Nucleus accumbens (tissue), 56 donors: ENCODE data around the gene NFKBIA.
"Not testable (repeated sequence)": the region's sequence is repeated elsewhere in the genome, so short reads cannot be mapped to it uniquely, and the experiment has no call there.

Experiments used
- DNase-seq, 56 donors: peaks; one replicate each; lab custom pipeline; 2025; lab: John Stamatoyannopoulos, UW

Gene NFKBIA

DNA sequence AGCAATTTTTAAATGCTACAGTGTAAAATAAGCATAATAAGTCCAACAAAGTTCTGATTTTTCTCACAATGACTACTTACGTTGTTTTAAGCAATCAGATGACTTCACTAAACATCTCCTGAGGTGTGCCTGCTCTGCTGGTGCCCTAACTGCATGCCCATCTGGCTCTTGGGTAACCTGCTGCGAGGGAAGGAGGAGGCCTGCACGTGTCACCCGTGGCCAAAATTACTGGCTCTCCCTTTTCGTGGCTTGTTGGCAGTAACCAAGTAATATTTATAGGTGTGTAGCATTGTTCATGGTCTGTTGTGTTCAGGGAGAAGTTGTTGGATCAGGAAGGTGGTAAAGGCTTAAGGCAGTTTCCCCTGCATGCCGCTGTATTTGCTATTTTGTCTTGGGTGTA lies 6.3 kb upstream of the NFKBIA start:
- DNase-seq, result no peak

DNA sequence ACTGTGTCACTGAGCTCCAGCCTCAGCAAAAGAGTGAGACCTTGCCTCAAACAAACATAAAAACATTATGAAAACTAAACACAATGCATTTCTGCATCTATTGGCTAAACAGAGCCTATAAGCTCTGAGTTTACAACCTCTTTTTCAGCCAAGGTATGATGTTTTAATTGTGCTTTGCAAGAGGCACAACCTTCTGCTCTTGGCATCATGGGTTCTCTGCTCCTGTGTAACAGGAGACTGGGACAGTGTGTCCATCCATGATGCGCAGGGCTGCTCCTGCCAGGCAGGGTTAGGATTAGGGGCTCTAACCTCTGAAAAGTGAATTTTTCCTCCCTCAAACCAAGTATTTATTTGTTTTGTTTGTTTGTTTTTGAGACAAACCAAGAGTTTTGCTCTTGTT lies 5.0 kb upstream of the NFKBIA start:
- no peak for DNase-seq

DNA sequence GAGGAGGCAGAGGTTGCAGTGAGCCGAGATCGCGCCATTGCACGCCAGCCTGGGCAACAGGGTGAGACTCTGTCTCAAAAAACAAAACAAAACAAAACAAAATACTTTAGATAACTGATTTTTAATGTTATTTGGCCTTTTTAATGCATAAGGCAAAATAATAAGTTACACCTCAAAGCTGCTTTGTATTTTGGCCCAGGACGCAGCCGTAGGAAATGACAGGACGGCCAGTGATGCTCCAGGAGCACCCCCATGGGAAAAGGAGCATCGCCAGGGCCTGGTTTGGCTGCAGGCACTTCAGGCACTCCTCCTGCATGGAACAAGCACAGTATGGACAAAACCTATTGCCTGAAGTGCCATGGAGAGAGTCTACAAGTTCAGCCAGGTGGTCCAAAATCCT lies 3.5 kb upstream of the NFKBIA start:
- DNase-seq, result no peak

DNA sequence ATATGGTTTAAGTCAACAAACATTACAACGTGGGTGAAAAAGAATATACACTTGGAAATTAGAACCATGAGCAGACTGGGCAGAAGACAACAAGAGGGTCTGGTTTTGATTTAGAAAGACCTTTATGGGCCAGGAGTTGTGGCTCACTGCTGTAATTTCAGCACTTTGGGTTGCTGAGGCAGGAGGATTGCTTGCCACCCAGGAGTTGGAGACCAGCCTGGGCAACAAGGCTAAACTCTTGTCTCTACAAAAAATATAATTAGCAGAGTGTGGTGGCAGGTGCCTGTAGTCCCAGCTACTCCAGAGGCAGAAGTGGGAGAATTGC lies 2.7 kb upstream of the NFKBIA start:
- no peak for DNase-seq

DNA sequence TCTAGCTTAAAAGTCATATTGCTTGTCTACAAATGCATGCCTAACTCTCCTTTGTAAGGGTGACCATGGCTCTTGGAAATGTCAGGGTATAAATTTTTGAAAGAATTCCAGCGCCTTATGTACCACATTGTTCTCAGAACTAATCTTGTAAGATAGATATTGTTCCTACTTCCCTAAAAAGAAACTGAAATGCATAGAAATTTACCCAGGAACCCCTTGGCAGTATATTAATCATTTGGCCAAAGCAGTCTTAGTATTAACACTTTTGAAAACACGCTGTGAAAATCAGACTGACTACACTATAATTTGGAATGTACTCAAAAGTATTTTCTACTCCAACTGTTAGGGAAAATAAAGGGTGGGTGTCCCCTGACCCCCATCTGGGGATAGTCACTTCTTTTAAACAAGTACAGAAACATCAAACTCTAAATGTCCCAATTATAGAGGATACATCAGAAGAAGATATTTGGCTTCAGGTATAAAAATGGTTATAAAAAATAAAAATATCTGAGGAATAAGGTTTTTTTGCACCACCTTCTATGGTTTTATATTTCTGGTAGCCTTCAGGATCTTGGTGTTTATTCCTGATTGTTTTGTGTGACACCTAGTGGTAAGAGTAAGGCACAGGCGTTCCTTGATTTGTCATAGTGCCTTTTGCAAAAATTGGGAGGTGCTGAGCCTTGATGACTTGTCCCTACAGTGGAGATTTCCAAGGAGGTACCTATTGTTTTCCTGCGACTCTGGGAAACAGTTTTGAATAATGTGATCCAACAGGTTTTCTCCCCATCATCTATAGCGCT lies 2.2 kb upstream of the NFKBIA start:
- peak in 9 of 56 donors; percentile 2 to 45 (median 13) for DNase-seq

DNA sequence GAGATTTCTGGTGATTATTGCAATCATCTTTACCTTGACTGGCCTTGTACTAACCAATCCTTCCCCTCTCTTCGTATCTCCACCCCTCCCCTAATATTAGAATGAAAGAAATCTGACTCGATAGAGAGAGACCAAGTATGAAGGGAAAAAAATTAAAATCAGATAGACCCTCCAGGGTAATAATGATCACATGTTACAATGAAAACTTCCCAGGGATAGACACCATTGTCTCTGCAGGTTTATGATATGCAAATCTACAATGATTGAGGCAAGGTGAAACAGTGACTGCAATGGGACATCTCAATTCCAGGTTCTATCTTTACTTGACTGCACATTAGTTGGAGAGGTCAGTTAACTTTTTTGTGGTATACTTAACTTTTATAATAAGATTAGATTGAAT lies 1.5 kb upstream of the NFKBIA start:
- no peak for DNase-seq

DNA sequence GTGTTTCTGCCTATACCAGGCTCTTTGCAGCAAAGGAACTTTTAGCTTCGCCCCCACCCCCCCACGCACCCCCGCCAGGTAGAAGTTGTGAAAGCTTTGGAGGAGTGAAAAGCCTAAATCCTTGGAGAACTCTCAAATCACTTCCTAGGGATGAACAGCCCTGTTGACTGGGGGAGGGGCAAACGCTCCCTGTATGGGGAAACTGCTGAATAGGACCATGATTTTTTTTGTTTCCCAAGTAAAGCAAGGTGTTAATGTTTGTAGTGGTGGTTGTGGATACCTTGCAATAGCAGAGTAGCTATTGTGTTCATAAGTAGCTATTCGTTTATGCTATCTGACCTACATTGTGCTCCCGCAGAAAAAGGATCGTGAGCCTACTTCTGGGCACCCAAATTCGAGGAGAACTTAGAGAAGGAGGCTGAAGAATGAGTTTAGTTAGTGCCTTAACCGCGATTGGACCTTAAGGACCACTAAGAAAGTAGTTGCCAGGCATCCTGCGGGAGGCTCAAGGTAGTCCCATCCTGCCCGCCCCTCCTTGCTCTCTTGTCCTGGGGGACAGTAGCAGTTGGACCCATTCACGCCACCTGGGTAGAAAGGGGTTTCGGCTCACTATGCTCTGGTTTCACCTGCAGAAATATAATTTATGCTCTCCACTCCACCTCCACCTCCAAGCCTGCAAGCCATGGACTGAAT lies 901 bp upstream of the NFKBIA start:
- peak in 5 of 56 donors; percentile 16 to 48 (median 42) for DNase-seq

DNA sequence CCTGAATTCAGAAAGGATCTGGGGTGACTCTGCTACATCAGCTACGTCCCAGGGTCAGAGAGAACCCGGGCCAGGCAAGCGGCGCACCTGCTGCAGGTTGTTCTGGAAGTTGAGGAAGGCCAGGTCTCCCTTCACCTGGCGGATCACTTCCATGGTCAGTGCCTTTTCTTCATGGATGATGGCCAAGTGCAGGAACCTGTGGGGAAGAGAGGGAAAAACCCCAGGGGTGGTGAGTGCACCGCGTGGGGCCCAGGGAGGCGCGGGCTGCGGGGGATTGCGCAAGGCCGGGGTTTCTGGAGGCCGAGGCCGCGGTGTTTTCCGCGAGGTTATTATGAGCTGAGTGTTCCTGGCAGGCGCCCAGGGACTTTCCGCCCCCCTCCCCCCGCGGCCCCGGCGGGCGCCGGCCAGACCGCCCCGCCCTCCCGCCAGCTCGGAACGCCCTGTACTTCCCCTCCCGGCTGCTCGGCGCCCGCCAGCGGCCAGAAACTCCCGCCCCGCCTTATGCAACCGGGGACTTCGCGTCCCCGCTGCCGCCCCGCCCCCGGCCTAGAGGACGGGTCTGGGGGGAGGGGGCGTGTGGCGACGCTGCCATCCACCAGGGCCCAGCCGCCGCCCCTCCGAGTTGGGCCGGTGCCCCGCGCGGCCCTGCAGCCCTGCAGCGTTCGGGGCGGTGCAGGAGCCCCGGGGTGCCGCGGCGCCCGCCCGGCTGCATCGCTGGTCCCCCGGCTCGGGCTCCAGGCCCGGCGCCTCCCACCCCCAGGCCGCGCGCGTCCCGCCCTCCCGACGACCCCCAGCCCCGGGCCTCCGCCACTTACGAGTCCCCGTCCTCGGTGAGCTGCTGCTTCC lies 723 bp downstream of the NFKBIA start:
- peak; percentile 43 to 96 (median 88) for DNase-seq

DNA sequence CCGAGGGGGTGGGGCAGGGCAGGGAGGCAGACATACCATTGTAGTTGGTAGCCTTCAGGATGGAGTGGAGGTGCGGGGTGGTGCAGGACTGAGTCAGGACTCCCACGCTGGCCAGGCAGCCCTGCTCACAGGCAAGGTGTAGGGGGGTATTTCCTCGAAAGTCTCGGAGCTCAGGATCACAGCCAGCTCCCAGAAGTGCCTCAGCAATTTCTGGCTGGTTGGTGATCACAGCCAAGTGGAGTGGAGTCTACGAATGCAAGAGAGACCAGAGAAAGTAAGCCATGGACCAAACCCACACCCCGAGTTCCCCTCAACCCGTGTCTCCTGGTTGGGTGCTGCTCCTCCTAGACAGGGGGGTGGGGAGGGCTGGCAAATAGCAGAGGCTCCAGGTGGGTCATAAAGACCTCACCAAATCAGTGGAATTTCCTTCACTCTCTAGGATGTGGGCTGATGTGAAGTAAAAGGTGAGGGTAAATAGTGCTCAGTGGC lies 1.4 kb downstream of the NFKBIA start:
- peak in 6 of 56 donors; percentile 7 to 30 (median 24) for DNase-seq

DNA sequence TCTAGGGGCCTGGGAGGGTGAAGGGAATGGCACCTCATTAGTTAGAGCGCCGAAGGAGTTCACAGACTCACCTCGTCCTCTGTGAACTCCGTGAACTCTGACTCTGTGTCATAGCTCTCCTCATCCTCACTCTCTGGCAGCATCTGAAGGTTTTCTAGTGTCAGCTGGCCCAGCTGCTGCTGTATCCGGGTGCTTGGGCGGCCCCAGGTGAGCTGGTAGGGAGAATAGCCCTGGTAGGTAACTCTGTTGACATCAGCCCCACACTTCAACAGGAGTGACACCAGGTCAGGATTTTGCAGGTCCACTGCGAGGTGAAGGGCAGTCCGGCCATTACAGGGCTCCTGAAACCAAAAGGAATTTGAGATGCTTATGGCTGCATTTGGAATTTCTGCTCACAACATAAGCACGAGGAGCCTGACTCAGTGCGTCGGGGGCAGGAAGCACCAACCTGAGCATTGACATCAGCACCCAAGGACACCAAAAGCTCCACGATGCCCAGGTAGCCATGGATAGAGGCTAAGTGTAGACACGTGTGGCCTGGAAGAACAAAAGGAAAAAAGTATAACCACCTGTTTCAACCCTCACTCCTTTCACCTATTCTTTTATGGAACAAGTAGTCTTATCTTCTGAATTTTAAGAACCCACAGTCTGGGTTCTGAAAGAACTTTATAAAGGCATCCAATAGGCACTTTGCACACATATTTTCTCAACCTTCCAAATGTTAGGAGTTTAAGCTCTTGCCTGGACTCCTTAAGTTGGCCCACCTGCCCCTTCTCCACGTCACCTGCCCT lies 2.0 kb downstream of the NFKBIA start:
- no peak for DNase-seq

DNA sequence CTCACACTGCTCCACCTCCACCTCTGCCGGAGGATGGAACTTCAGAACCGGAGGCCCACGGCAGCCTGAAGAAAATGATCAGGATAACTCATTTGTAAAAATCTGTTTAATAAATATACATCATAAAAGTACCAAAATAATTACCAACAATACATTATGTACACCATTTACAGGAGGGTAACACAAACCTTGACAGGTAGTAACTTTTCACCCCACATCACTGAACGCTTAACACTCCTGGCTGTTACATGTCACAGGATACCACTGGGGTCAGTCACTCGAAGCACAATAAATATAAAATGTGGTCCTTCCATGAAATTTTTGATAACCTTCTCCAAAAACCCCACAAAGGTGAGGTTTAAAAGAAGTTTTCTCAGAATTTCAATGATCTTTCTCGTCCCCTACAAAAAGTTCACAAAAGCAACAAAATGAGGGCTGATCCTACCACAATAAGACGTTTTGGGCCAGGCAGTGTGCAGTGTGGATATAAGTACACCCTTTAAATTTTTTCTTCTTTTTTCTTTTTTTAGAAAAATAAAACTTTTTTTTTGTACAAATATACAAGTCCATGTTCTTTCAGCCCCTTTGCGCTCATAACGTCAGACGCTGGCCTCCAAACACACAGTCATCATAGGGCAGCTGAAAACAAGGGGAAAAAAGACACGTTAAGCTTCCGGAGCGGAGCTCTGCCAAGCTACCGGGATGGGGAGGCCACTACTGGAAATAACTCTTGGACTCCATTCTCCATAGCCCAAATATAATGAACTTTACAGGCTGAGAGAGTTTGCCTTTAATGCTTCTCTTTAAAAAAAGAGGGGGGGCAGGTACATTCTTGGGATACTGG lies 2.9 kb downstream of the NFKBIA start:
- DNase-seq, result peak in 1 of 56 donors; percentile 18

DNA sequence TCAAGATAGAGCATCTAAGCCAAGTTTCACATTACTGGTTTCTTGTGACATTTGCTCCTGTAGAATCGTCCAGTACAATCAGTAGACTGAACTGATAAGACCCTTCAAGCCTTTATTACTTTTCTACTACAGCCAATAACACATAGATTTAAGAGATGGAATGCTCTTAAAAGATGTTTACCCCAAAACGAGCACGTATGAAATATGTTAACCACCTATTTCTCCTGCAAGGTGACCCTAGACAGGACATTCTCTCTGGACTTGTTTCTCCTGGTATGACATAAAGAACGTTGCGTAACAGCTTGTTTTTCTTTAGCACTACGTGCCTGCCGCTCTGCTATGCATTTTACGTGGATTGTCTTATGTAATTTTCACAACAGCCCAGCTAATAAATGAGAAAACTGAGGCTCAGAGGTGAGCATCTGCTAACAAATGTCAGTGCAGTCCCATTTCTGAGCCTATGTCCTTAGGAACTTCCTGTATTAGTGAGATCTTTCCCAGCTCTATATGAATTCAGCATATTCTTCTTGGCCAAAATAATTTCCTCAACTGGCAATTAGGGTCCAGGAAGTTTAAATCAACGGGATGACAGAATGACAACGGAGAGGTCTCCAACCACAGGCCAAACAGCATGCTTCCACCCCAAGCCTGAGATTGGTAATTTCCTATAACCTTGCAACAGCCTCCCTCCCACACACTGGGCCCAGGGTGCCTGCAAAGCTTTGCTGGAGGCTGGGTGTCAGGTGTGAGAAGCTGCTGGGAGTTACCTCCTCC lies 3.7 kb downstream of the NFKBIA start:
- DNase-seq, result peak in 9 of 56 donors; percentile 7 to 37 (median 21)

DNA sequence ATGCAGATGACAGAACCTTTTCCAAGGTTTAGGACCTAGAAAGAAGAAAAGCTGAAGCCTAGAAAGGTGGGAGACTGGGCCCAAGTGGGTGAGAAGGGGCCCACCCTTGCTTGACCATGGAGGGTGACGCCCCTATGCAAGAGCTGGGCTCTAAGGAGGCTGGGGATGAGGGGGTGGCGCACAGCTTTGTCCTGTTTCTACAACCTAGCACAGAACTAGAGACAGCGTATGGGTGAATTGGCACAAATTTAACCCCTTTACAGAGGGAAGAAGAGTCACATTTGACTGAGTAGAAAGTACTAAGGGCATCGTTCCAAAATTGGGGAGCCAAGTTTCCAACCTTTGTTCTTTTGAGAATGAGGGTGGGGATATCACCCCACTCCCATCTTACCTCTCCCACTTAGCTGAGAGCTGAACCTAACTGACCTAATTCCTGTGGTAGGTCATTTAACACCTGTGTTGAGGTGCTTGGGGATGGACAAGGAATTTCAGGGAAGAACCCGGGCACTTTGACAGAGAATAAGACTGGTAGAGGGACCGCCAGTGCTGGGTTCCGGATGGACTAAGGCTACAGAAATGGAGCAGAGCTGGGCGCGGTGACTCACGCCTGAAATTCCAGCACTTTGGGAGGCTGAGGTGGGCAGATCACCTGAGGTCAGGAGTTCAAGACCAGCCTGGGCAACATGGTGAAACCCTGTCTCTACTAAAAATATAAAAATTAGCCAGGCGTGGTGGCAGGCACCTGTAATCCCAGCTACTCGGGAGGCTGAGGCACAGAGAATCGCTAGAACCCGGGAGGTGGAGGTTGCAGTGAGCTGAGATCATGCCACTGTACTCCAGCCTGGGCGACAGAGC lies 5.2 kb downstream of the NFKBIA start:
- no peak for DNase-seq

DNA sequence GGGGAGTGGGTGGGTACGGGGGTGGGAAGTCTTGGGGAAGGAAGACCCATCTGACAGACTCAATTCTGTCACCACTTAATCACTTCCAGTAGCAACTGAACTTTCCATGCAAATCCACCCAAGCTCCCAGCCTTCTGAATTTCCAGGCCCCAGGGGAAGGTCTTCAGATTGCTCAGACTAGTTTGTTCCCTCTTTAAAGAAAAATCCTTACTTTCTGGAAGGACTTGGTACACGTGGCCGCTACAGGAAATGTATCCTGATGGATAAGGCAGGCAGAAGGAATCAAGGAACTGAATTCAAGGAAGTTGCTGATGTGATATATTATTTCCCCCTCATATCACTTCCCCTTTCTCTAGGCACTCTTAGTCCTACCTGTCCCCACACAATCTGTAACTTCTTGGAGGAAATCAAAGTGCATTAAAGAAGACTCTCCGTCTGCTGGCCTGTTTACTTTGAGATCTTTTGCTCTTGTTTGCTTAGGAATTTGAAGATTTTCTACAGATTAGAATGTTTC lies 6.4 kb downstream of the NFKBIA start:
- no peak for DNase-seq

DNA sequence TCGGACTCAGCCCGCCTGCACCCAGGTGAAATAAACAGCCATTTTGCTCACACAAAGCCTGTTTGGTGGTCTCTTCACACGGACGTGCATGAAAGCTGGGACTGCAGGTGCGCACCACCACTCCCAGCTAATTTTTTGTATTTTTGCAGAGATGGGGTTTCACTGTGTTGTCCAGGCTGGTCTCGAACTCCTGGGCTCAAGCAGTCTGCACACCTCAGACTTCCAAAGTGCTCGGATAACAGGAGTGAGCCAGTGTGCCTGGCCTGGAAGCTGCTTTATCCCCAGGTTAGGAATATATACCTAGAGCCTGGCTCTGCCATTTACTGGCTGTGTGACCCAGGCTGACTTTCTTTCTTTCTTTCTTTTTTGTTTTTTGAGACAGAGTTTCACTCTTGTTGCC lies 7.9 kb downstream of the NFKBIA start:
- not testable (repeated sequence) for DNase-seq

DNA sequence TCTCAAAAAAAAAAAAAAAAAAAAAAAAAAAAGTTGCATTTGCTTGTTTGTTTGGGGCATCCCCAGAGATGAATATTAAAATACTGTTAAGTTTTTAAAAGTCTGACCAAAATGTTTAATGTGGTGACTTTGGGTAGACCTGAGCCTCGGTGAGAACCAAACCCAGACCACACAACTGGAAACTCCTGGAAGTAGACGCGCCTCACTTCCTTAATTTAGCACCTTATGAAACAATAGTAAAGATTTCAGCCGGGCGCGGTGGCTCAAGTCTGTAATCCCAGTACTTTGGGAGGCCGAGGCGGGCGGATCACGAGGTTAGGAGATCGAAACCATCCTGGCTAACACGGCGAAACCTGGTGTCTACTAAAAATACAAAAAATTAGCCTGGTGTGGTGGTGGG lies 9.3 kb downstream of the NFKBIA start:
- no peak for DNase-seq

DNA sequence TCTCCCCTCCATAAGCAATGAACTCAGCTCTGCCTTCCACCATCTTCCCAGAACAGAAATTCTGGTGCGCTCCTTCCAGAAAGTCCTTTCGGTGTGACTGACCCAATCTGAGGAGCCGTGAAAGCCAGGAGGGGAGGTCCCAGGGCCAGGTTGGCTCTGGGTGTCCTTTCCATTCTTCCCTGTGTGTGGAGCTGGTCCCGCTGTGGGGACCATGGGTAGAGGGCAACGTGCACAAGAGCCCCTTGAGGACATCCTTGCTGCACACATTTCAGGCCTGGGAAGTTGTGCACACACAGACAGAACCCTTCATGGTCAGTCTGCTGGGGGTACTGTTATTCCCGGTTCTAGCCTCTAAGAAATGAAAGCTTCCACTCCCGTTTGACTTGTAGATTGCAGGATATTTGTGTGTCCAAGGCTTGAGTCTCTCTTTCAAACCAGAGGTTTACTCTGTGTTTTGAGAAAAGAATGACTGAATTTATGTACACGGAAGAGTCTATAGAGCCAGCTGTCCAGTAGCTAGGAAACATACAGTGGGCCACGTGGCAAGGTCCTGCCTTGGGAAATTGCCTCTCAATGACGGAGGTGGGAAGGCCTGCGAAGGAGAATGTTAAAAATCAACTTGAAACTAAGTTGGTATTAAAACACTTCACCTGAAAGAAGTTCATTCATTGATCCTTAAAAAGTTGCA lies 10.1 kb downstream of the NFKBIA start:
- DNase-seq, result no peak
